ENCODE results near the gene RUBCN.

The RUBCN gene

DNA sequence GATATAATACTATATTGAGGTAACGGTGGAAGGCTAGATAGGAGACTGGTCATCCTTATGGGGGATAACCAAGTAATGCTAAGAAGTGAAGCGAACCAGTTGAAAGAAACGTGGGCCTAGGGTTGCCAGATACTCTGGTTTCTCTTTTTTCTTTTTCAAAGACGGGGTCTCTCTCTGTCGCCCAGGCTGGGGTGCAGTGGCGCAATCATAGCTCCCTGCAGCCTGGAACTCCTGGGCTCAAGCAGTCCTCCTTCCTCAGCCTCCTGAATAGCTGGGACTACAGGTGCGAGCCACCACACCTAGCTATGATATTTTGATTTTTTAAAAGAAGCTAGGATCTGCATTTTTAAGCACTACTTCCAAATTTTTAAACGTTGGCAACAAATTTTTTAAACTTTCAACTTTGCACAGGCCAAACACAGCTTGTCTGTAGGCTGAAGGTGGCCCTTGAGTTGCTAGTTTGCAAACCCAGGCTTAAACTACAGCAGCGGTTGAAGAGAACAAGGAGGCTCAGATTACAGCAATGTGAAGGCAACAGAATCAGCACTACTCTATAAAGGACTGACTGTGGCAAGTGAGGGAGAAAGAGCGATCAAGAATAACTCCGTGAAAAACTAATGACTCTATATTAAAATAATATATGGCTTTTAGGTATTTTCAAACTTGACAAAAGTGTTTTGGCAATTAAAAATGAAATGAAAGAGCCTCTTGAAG is 1.2 kb upstream of the RUBCN start:
- Histone ChIP-seq H4K20me1 (ENCODE audit: insufficient read depth, low read length) (no peaks in the 10 kb centered on the region), H3K9ac (ENCODE audit: low read depth, low read length) (peak overlapping the region; percentile 61), H3K9me3 (ENCODE audit: insufficient read depth, low read length, severe bottlenecking) (no peaks in the 10 kb centered on the region), H3K36me3 (ENCODE audit: insufficient read depth, low read length) (no peaks in the 10 kb centered on the region), H3K27ac (ENCODE audit: low read length) (peak overlapping the region; percentile 69; the same call in 1 of the 2 replicates), H3K27me3 (ENCODE audit: insufficient read depth, low read length, poor library complexity) (no peaks in the 10 kb centered on the region), H3K4me3 (ENCODE audit: low read depth in 1 of 2, low read length in 2 of 2) (peak overlapping the region; percentile 31 to 66; a peak in 3 of 4 replicates), H2AFZ (ENCODE audit: low read depth, low read length) (peak overlapping the region; percentile 91), H3K79me2 (ENCODE audit: insufficient read depth, low read length) (peaks cover 27% of the 10 kb centered on the region), H3K4me2 (ENCODE audit: insufficient read depth, low read length) (peak overlapping the region; percentile 92), H3K4me1 (ENCODE audit: insufficient read depth, low read length) (peaks cover 28% of the 10 kb centered on the region)
- DNase-seq (no peak), ATAC-seq (ENCODE audit: insufficient read depth, low read depth) (no peak)
- TF ChIP-seq, protein P1, sequence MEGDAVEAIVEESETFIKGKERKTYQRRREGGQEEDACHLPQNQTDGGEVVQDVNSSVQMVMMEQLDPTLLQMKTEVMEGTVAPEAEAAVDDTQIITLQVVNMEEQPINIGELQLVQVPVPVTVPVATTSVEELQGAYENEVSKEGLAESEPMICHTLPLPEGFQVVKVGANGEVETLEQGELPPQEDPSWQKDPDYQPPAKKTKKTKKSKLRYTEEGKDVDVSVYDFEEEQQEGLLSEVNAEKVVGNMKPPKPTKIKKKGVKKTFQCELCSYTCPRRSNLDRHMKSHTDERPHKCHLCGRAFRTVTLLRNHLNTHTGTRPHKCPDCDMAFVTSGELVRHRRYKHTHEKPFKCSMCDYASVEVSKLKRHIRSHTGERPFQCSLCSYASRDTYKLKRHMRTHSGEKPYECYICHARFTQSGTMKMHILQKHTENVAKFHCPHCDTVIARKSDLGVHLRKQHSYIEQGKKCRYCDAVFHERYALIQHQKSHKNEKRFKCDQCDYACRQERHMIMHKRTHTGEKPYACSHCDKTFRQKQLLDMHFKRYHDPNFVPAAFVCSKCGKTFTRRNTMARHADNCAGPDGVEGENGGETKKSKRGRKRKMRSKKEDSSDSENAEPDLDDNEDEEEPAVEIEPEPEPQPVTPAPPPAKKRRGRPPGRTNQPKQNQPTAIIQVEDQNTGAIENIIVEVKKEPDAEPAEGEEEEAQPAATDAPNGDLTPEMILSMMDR (IDR thresholded peaks at IDR 0.05; ENCODE audit: borderline replicate concordance, extremely low read depth, low read length, poor library complexity, severe bottlenecking), result no peak
- no peak for TF ChIP-seq EZH2 (IDR thresholded peaks at IDR 0.05; ENCODE audit: borderline replicate concordance, low read depth, low read length, severe bottlenecking)

DNA sequence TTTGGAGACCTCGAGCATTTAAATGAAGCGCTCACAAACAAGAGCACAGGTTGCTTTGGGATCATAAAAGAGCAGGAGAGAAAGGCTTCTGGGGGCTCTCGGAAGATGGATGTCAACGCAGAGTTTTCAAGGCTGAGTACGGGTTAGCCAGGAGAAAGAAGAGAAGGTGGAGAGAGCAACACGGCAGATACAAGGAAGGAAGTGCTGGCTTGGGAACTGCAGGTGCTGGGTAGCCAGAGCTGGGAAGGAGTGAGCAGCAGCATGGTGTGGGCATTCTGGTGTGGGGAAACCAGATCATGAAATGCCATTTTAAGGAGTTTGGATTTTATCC is 580 bp upstream of the RUBCN start:
- H3K4me1 ChIP-seq (ENCODE audit: insufficient read depth, low read length), result peaks cover 28% of the 10 kb centered on the region
- DNase-seq (no peak), ATAC-seq (ENCODE audit: insufficient read depth, low read depth) (no peak)

DNA sequence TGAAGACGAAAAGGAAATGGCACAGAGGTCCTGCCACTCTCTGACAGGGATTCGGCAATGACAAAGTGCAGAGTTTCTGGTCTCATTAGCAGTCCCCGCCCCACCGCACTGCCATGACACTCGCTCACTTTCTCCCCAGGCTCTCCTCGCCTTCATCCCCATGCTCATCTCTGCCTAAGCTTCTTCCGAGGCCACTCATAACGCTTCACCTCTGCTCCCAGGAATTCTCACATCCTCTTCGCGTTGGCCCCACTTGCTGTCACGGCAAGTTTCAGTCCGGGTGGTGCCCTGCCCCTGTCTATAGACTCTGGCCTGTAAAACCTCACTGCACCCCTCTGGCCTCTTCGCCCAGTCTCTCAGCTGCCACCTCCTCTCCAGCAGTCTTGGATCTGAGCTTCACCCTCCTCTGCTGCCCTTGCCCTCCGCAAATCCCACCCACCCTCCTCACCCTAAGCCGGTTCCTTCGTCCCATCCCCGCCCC is 654 bp downstream of the RUBCN start:
- H3K4me1 ChIP-seq (ENCODE audit: insufficient read depth, low read length), result peaks cover 28% of the 10 kb centered on the region
- H3K79me2 ChIP-seq (ENCODE audit: insufficient read depth, low read length), result peaks cover 34% of the 10 kb centered on the region
- peak; percentile 46 for DNase-seq
- no peak for TF ChIP-seq EZH2 (IDR thresholded peaks at IDR 0.05; ENCODE audit: borderline replicate concordance, low read depth, low read length, severe bottlenecking)
- TF ChIP-seq, protein P1 (IDR thresholded peaks at IDR 0.05; ENCODE audit: borderline replicate concordance, extremely low read depth, low read length, poor library complexity, severe bottlenecking), result no peak
- H4K20me1 ChIP-seq (ENCODE audit: insufficient read depth, low read length), result no peaks in the 10 kb centered on the region
- H2AFZ ChIP-seq (ENCODE audit: low read depth, low read length), result peak overlapping the region; percentile 76
- H3K9me3 ChIP-seq (ENCODE audit: insufficient read depth, low read length, severe bottlenecking), result no peaks in the 10 kb centered on the region
- H3K36me3 ChIP-seq (ENCODE audit: insufficient read depth, low read length), result no peaks in the 10 kb centered on the region
- peak overlapping the region; percentile 61 for H3K9ac ChIP-seq (ENCODE audit: low read depth, low read length)
- ATAC-seq (ENCODE audit: insufficient read depth, low read depth), result peak; percentile 6; the same call in 2 of the 3 replicates
- H3K27ac ChIP-seq (ENCODE audit: low read length), result peak overlapping the region; percentile 74
- H3K27me3 ChIP-seq (ENCODE audit: insufficient read depth, low read length, poor library complexity), result no peaks in the 10 kb centered on the region
- H3K4me3 ChIP-seq (ENCODE audit: low read depth in 1 of 2, low read length in 2 of 2), result peak overlapping the region; percentile 66 to 90
- H3K4me2 ChIP-seq (ENCODE audit: insufficient read depth, low read length), result peak overlapping the region; percentile 92

More for the DNA sequence above, 580 bp upstream of the RUBCN start:
- Histone ChIP-seq H3K79me2 (ENCODE audit: insufficient read depth, low read length) (peaks cover 32% of the 10 kb centered on the region), H3K9me3 (ENCODE audit: insufficient read depth, low read length, severe bottlenecking) (no peaks in the 10 kb centered on the region), H3K36me3 (ENCODE audit: insufficient read depth, low read length) (no peaks in the 10 kb centered on the region), H2AFZ (ENCODE audit: low read depth, low read length) (peak overlapping the region; percentile 91), H4K20me1 (ENCODE audit: insufficient read depth, low read length) (no peaks in the 10 kb centered on the region), H3K27ac (ENCODE audit: low read length) (peak overlapping the region; percentile 69), H3K4me2 (ENCODE audit: insufficient read depth, low read length) (peak overlapping the region; percentile 92), H3K9ac (ENCODE audit: low read depth, low read length) (peak overlapping the region; percentile 61), H3K27me3 (ENCODE audit: insufficient read depth, low read length, poor library complexity) (no peaks in the 10 kb centered on the region), H3K4me3 (ENCODE audit: low read depth in 1 of 2, low read length in 2 of 2) (peak overlapping the region; percentile 31 to 66; a peak in 3 of 4 replicates)
- TF ChIP-seq EZH2 (IDR thresholded peaks at IDR 0.05; ENCODE audit: borderline replicate concordance, low read depth, low read length, severe bottlenecking), result no peak
- TF ChIP-seq, protein P1 (IDR thresholded peaks at IDR 0.05; ENCODE audit: borderline replicate concordance, extremely low read depth, low read length, poor library complexity, severe bottlenecking), result no peak

Measured in DND-41 (cell line).